Activated T-cell treated with anti-CD3 and anti-CD28 coated beads, Interleukin-2, amount 50 U/mL, for 24 hours (primary cell): ENCODE results near the gene C5orf47.

ENCODE experiments used
- DNase-seq: peaks from one replicate; pipeline ENCODE4 v3.0.0-alpha.2; 2020
- H3K27ac Mint-ChIP-seq: 2 replicates; pipeline ENCODE4 v1.8.0; 2020; ENCODE audit warnings: mild to moderate bottlenecking, mixed read lengths
- H3K27me3 Mint-ChIP-seq: 2 replicates; pipeline ENCODE4 v1.8.0; 2020; ENCODE audit warnings: mixed read lengths
- H3K36me3 Mint-ChIP-seq: 2 replicates; pipeline ENCODE4 v1.8.0; 2020; ENCODE audit warnings: low read depth, mixed read lengths
- H3K4me1 Mint-ChIP-seq: 2 replicates; pipeline ENCODE4 v1.8.0; 2020; ENCODE audit warnings: low read depth, mixed read lengths
- H3K4me3 Mint-ChIP-seq: 2 replicates; pipeline ENCODE4 v1.8.0; 2020; ENCODE audit warnings: mild to moderate bottlenecking, moderate library complexity, mixed read lengths
- H3K9me3 Mint-ChIP-seq: 2 replicates; pipeline ENCODE4 v1.8.0; 2020; ENCODE audit warnings: mixed read lengths

Gene C5orf47

GRCh38 chr5:174045470-174046025 lies 56.6 kb downstream of the C5orf47 start, which contains the start of gene NSG2:
TSS of gene NSG2 (plus strand) at chr5:174045706. CDS start at chr5:174046756, 1,050 bp downstream.
- Mint-ChIP-seq H3K9me3 (no peaks in the 10 kb centered on the region), H3K4me1 (no peaks in the 10 kb centered on the region), H3K27me3 (peaks cover 40% of the 10 kb centered on the region), H3K4me3 (no peak within 1 kb of the TSS), H3K36me3 (no peaks in the 10 kb centered on the region), H3K27ac (no peak within 1 kb of the TSS)
- DNase-seq: peak; percentile 31

GRCh38 chr5:174046558-174046957 lies 57.6 kb downstream of the C5orf47 start:
- Mint-ChIP-seq H3K27ac (no peak overlapping the region), H3K4me3 (no peak overlapping the region), H3K9me3 (no peaks in the 10 kb centered on the region), H3K36me3 (no peaks in the 10 kb centered on the region), H3K27me3 (peaks cover 43% of the 10 kb centered on the region), H3K4me1 (no peaks in the 10 kb centered on the region)
- DNase-seq: no peak

- Mint-ChIP-seq H3K27ac (no peak overlapping the region), H3K4me3 (no peak overlapping the region)
Observed at GRCh38 chr5:174047472-174048099, 58.6 kb downstream of the C5orf47 start.

GRCh38 chr5:174052636-174053035 lies 63.7 kb downstream of the C5orf47 start:
- Mint-ChIP-seq H3K27ac (no peak overlapping the region), H3K4me1 (no peaks in the 10 kb centered on the region), H3K9me3 (no peaks in the 10 kb centered on the region), H3K36me3 (no peaks in the 10 kb centered on the region), H3K27me3 (peaks cover 18% of the 10 kb centered on the region), H3K4me3 (no peak overlapping the region)
- DNase-seq: no peak

More at GRCh38 chr5:174047472-174048099, 58.6 kb downstream of the C5orf47 start:
- no peak for DNase-seq
- H3K4me1 Mint-ChIP-seq: no peaks in the 10 kb centered on the region
- peaks cover 43% of the 10 kb centered on the region for H3K27me3 Mint-ChIP-seq
- no peaks in the 10 kb centered on the region for H3K36me3 Mint-ChIP-seq
- H3K9me3 Mint-ChIP-seq: no peaks in the 10 kb centered on the region

GRCh38 chr5:174053905-174054304 lies 64.9 kb downstream of the C5orf47 start:
- Mint-ChIP-seq H3K36me3 (no peaks in the 10 kb centered on the region), H3K4me1 (no peaks in the 10 kb centered on the region)

More at GRCh38 chr5:174053905-174054304, 64.9 kb downstream of the C5orf47 start:
- Mint-ChIP-seq H3K27ac (no peak overlapping the region), H3K4me3 (no peak overlapping the region), H3K27me3 (peaks cover 22% of the 10 kb centered on the region), H3K9me3 (no peaks in the 10 kb centered on the region)
- no peak for DNase-seq
